ENCODE results near the gene ADCY7.

GRCh38 chr16:50306287-50306686, 39.9 kb downstream of the ADCY7 start:
- TF ChIP-seq EZH2 (IDR thresholded peaks at IDR 0.05; ENCODE audit: insufficient read depth, low read length) (no peak), CTCF (IDR thresholded peaks at IDR 0.05; ENCODE audit: insufficient read depth, low read depth, low read length) (no peak)
